ENCODE data around the gene UBE2E3.

- TF ChIP-seq, protein P1, sequence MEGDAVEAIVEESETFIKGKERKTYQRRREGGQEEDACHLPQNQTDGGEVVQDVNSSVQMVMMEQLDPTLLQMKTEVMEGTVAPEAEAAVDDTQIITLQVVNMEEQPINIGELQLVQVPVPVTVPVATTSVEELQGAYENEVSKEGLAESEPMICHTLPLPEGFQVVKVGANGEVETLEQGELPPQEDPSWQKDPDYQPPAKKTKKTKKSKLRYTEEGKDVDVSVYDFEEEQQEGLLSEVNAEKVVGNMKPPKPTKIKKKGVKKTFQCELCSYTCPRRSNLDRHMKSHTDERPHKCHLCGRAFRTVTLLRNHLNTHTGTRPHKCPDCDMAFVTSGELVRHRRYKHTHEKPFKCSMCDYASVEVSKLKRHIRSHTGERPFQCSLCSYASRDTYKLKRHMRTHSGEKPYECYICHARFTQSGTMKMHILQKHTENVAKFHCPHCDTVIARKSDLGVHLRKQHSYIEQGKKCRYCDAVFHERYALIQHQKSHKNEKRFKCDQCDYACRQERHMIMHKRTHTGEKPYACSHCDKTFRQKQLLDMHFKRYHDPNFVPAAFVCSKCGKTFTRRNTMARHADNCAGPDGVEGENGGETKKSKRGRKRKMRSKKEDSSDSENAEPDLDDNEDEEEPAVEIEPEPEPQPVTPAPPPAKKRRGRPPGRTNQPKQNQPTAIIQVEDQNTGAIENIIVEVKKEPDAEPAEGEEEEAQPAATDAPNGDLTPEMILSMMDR (conservative IDR thresholded peaks at IDR 0.05; ENCODE audit: low read depth, low read length), result no peak
- no peak for TF ChIP-seq POLR2A (IDR thresholded peaks at IDR 0.05; ENCODE audit: low read depth, low read length)
- TF ChIP-seq MAFK (IDR thresholded peaks at IDR 0.05; ENCODE audit: low read depth, low read length), result no peak
- TF ChIP-seq, protein P2, sequence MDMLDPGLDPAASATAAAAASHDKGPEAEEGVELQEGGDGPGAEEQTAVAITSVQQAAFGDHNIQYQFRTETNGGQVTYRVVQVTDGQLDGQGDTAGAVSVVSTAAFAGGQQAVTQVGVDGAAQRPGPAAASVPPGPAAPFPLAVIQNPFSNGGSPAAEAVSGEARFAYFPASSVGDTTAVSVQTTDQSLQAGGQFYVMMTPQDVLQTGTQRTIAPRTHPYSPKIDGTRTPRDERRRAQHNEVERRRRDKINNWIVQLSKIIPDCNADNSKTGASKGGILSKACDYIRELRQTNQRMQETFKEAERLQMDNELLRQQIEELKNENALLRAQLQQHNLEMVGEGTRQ (IDR thresholded peaks at IDR 0.05; ENCODE audit: low read depth, low read length), result no peak
- TF ChIP-seq CEBPB (IDR thresholded peaks at IDR 0.05; ENCODE audit: low read depth, low read length), result no peak
- no peak for TF ChIP-seq MAZ (IDR thresholded peaks at IDR 0.05; ENCODE audit: borderline replicate concordance, low read depth, low read length)
- TF ChIP-seq RAD21 (IDR thresholded peaks at IDR 0.05; ENCODE audit: low read length), result no peak
- TF ChIP-seq RFX5 (IDR thresholded peaks at IDR 0.05; ENCODE audit: low read depth, low read length), result no peak
- TF ChIP-seq SMC3 (IDR thresholded peaks at IDR 0.05; ENCODE audit: low read depth, low read length), result no peak
- TF ChIP-seq, protein P3, sequence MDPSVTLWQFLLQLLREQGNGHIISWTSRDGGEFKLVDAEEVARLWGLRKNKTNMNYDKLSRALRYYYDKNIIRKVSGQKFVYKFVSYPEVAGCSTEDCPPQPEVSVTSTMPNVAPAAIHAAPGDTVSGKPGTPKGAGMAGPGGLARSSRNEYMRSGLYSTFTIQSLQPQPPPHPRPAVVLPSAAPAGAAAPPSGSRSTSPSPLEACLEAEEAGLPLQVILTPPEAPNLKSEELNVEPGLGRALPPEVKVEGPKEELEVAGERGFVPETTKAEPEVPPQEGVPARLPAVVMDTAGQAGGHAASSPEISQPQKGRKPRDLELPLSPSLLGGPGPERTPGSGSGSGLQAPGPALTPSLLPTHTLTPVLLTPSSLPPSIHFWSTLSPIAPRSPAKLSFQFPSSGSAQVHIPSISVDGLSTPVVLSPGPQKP (IDR thresholded peaks at IDR 0.05; ENCODE audit: borderline replicate concordance, low read depth, low read length), result no peak
- TF ChIP-seq RCOR1 (IDR thresholded peaks at IDR 0.05; ENCODE audit: insufficient replicate concordance, low read length), result no peak
These were observed 19.0 kb downstream of the UBE2E3 start for GRCh38 chr2:180999274-180999964.
